GM12878 (cell line): Measurements from ENCODE around the gene KAZN. TPM values are rescaled to one million over a fixed set of nuclear protein-coding genes. Genes with fewer than 3 reads are reported as not detected.

Source experiments
- ATAC-seq: fragments of 200-7000 bp; cut with Tn5 transposase; 3 replicates; pipeline ENCODE4 v1.9.1; 2020; ENCODE audit warnings: mild to moderate bottlenecking, moderate library complexity
- BruUV-seq: library from RNA; stranded (reverse); fragments of 400-500 nt; replicated peaks from 2 replicates; lab custom pipeline; 2021; lab: Mats Ljungman, UMichigan
- CTCF ChIA-PET: fragments of 300-600 bp; sonication (Branson Sonifier 250); formaldehyde crosslinking; extraction: SDS; loops from one replicate; lab custom pipeline; 2021; ENCODE audit warnings: inconsistent platforms; lab: Yijun Ruan, JAX
- POLR2A ChIA-PET: fragments of 350-600 bp; formaldehyde crosslinking; extraction: SDS; loops from one replicate; lab custom pipeline; 2021; ENCODE audit warnings: inconsistent platforms; lab: Charles Lee
- RAD21 ChIA-PET: fragments of 300-600 bp; sonication (Branson Sonifier 250); formaldehyde crosslinking; loops from one replicate; lab custom pipeline; 2023; ENCODE audit warnings: antibody characterized with exemption; ENCODE audit not compliant: unreplicated experiment; lab: Charles Lee
- SMC1A ChIA-PET: fragments of 300-600 bp; sonication (Branson Sonifier 250); formaldehyde crosslinking; loops from one replicate; lab custom pipeline; 2023; ENCODE audit not compliant: unreplicated experiment, uncharacterized antibody; lab: Charles Lee
- DNase-seq: peaks from one replicate; pipeline ENCODE4 v3.0.0-alpha.2; 2011; ENCODE audit warnings: low read depth, low spot score
- FAIRE-seq: peaks from 3 replicates; lab custom pipeline; 2011; peaks lifted over from hg19 to GRCh38; lab: Jason Lieb, UNC
- H2AFZ ChIP-seq: 2 replicates; pipeline ENCODE4 v1.6.0; 2011; ENCODE audit warnings: low read depth, low read length, control low read depth; ENCODE audit not compliant: control insufficient read depth
- H3K27ac ChIP-seq: 2 replicates; pipeline ENCODE4 v1.5.1; 2011; ENCODE audit warnings: control low read depth; ENCODE audit not compliant: control insufficient read depth, insufficient read depth
- H3K27me3 ChIP-seq, 2 experiments: replicated peaks in 1 of 2; 2 replicates each; pipeline versions ENCODE4 v1.6.0 to v1.6.1; 2011; ENCODE audit warnings: low read length in 1 of 2; ENCODE audit not compliant: control insufficient read depth in 2 of 2, insufficient read depth in 2 of 2
- H3K36me3 ChIP-seq, 2 experiments: 2 replicates each; pipeline ENCODE4 v1.5.1; 2011; ENCODE audit warnings: low read length in 1 of 2; ENCODE audit not compliant: control insufficient read depth in 2 of 2, insufficient read depth in 2 of 2
- H3K4me1 ChIP-seq: 2 replicates; pipeline ENCODE4 v1.6.1; 2011; ENCODE audit warnings: mild to moderate bottlenecking, low read length, moderate library complexity, mixed read lengths; ENCODE audit not compliant: control insufficient read depth, insufficient read depth
- H3K4me2 ChIP-seq: 2 replicates; pipeline ENCODE4 v1.6.0; 2011; ENCODE audit warnings: control low read depth; ENCODE audit not compliant: control insufficient read depth, insufficient read depth
- H3K4me3 ChIP-seq: fragments of 200-600 bp; sonication (generic); 2 replicates; pipeline ENCODE4 v1.5.1; 2016
- H3K79me2 ChIP-seq: 2 replicates; pipeline ENCODE4 v1.6.0; 2011; ENCODE audit warnings: low read length; ENCODE audit not compliant: control insufficient read depth, insufficient read depth
- H3K9ac ChIP-seq: 2 replicates; pipeline ENCODE4 v1.8.0; 2011; ENCODE audit warnings: low read length, control low read depth, mixed read lengths; ENCODE audit not compliant: control insufficient read depth, insufficient read depth
- H3K9me3 ChIP-seq: replicated peaks from 3 replicates; pipeline ENCODE4 v1.5.1; 2011; ENCODE audit warnings: mild to moderate bottlenecking, low read length; ENCODE audit not compliant: control insufficient read depth, insufficient read depth
- H4K20me1 ChIP-seq: 2 replicates; pipeline ENCODE4 v1.6.0; 2011; ENCODE audit not compliant: control insufficient read depth, insufficient read depth
- CEBPB ChIP-seq, 2 experiments: fragments of 150-350 bp in 1 of 2; IDR thresholded peaks; 2 replicates each; pipeline ENCODE4 v1.6.1; 2012 to 2014; ENCODE audit warnings: low read depth in 2 of 2, low read length in 2 of 2, borderline replicate concordance in 1 of 2, inconsistent platforms in 1 of 2
- DPF2 ChIP-seq: fragments of 450-650 bp; IDR thresholded peaks from 2 replicates; pipeline ENCODE4 v1.6.1; 2017; ENCODE audit warnings: mild to moderate bottlenecking
- EP300 ChIP-seq, 2 experiments: fragments of 150-350 bp in 1 of 2; IDR thresholded peaks; 2 replicates each; pipeline ENCODE4 v1.6.1; 2011 to 2012; ENCODE audit warnings: low read depth in 2 of 2, low read length in 2 of 2, borderline replicate concordance in 1 of 2, improper control_type of control experiment in 1 of 2, inconsistent platforms in 1 of 2; ENCODE audit not compliant: control insufficient read depth in 1 of 2
- FOXM1 ChIP-seq: IDR thresholded peaks from 2 replicates; pipeline ENCODE4 v1.6.1; 2012; ENCODE audit warnings: low read depth, mild to moderate bottlenecking, inconsistent platforms, low read length, moderate library complexity
- HDAC6 ChIP-seq: fragments of 200-600 bp; sonication (generic); IDR thresholded peaks from one replicate; pipeline ENCODE4 v1.8.0; 2017; ENCODE audit warnings: antibody characterized with exemption; ENCODE audit not compliant: unreplicated experiment
- MEF2A ChIP-seq: IDR thresholded peaks from 2 replicates; pipeline ENCODE4 v1.6.1; 2011; ENCODE audit warnings: low read depth, mild to moderate bottlenecking, low read length, moderate library complexity; ENCODE audit not compliant: insufficient read depth
- NBN ChIP-seq: fragments of 450-650 bp; IDR thresholded peaks from 2 replicates; pipeline ENCODE4 v1.6.1; 2016
- POLR2AphosphoS2 ChIP-seq: IDR thresholded peaks from 2 replicates; pipeline ENCODE4 v1.6.1; 2011; ENCODE audit warnings: low read depth, mild to moderate bottlenecking, low read length, improper control_type of control experiment, moderate library complexity
- RBBP5 ChIP-seq: fragments of 200-600 bp; sonication (generic); conservative IDR thresholded peaks from 2 replicates; pipeline ENCODE4 v1.6.1; 2016
- SMAD5 ChIP-seq: IDR thresholded peaks from 2 replicates; pipeline ENCODE4 v1.6.1; 2016; ENCODE audit warnings: antibody characterized with exemption, low read depth
- TCF12 ChIP-seq: IDR thresholded peaks from 2 replicates; pipeline ENCODE4 v1.6.1; 2011; ENCODE audit warnings: low read depth, mild to moderate bottlenecking, low read length
- ZNF207 ChIP-seq: fragments of 450-650 bp; IDR thresholded peaks from 2 replicates; pipeline ENCODE4 v1.6.1; 2014; ENCODE audit warnings: antibody characterized with exemption, mild to moderate bottlenecking, borderline replicate concordance
- WGBS: methylation state at CpG from one replicate; pipeline ENCODE4 v1.1.6; 2016; ENCODE audit warnings: low lambda C conversion rate; ENCODE audit not compliant: insufficient replicate concordance, insufficient coverage; ENCODE audit errors: missing lambda C conversion rate; 5-methylcytosine and 5-hydroxymethylcytosine counted together
- in situ Hi-C: fragments of 300-500 bp; cut with MboI; formaldehyde crosslinking; loops from 9 replicates; pipeline ENCODE4 v1.14.3; 2018; ENCODE audit warnings: mixed read lengths
- intact Hi-C: fragments of 100-400 bp; cut with micrococcal nuclease; formaldehyde crosslinking; loops from one replicate; pipeline ENCODE4 v1.14.2; 2022; ENCODE audit not compliant: unreplicated experiment
- polyA plus RNA-seq, 11 experiments: library from polyadenylated mRNA; depleted of rRNA in 4 of 11; unstranded in 6 of 11; stranded (reverse) in 5 of 11; fragments of >200 nt; fragmentation: Nextera tagmentation in 4 of 11; fragmentation: Illumina TruSeq in 1 of 11; extraction: Ambion mirVana in 4 of 11; extraction: Trizol in 1 of 11; gene quantifications; 1 replicate in 1 of 11; 2 replicates in 10 of 11; pipeline versions ENCODE4 v1.2.1 to v1.2.3, GENCODE V29; 2011 to 2016; ENCODE audit warnings: inconsistent platforms in 2 of 11, missing spikeins in 2 of 11, low read depth in 1 of 11
- total RNA-seq, 4 experiments: library from RNA; depleted of rRNA in 3 of 4; stranded (reverse); fragments of >200 nt in 3 of 4; fragmentation: Illumina TruSeq in 1 of 4; extraction: Trizol in 1 of 4; gene quantifications; 2 replicates each; pipeline versions ENCODE4 v1.2.1 to v1.2.3, GENCODE V29; 2013 to 2021
- TF ChIP-seq, protein P1 (sequence below): fragments of 450-650 bp; IDR thresholded peaks from 2 replicates; pipeline ENCODE4 v1.6.1; 2017; ENCODE audit warnings: mild to moderate bottlenecking, moderate library complexity

Gene KAZN
- total and polyA plus RNA-seq, 10 of the 15 experiments (the other 5 are each of a cell fraction or from before 2014, with no cell fraction given) = 0.72 to 4.0 (median 1.2) TPM

DNA sequence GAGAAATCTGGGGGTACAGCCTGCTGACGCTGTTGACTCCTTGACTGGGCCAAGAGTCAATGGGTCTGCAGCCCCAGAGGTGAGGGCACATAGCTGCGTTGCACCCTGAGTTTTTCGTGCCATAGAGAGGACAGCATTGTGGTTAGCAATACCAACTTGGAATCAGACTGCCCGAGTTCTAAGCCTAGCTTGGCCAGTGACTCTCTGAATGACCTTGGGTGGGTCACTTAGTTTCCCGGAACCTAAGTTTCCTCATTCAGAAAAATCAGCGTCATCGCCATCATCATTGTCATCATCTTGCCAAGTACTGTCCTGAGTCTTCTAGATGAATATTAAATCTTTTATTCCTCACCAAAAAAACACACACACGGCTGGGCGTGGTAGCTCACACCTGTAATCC, 403.8 kb downstream of the KAZN start:
- WGBS = 31% methylated on average over 9 of the region's 9 CpGs
- SMC1A ChIA-PET = no interaction called here
- no TSS peak for BruUV-seq
- ATAC-seq = no peak
- intact Hi-C loops = no loop called here
- no peak for DNase-seq
- RAD21 ChIA-PET = no interaction called here
- H3K79me2 ChIP-seq = no peaks in the 10 kb centered on the region
- POLR2A ChIA-PET = interaction anchor here (0.6 kb wide), 1 partner anchor 391 kb away, joined by 3 read pairs; no protein-coding TSS in a partner anchor
- no peaks in the 10 kb centered on the region for H3K27me3 ChIP-seq
- no peak overlapping the region for H2AFZ ChIP-seq
- no peaks in the 10 kb centered on the region for H3K9me3 ChIP-seq
- FAIRE-seq = no peak
- no peak overlapping the region for H3K9ac ChIP-seq
- in situ Hi-C loops = no loop called here
- no peak overlapping the region for H3K4me2 ChIP-seq
- TF ChIP-seq RBBP5 (no peak), TCF12 (no peak), SMAD5 (no peak), ZNF207 (no peak), DPF2 (no peak), CEBPB (IDR thresholded peaks at IDR 0.05; ENCODE audit: borderline replicate concordance in 1 of 2, low read depth in 2 of 2, low read length in 2 of 2) (no peak), EP300 (IDR thresholded peaks at IDR 0.05; ENCODE audit: borderline replicate concordance in 1 of 2, control insufficient read depth in 1 of 2, low read depth in 2 of 2, low read length in 2 of 2) (no peak), HDAC6 (no peak), POLR2AphosphoS2 (no peak), NBN (no peak), FOXM1 (no peak), MEF2A (no peak)
- TF ChIP-seq, protein P1, sequence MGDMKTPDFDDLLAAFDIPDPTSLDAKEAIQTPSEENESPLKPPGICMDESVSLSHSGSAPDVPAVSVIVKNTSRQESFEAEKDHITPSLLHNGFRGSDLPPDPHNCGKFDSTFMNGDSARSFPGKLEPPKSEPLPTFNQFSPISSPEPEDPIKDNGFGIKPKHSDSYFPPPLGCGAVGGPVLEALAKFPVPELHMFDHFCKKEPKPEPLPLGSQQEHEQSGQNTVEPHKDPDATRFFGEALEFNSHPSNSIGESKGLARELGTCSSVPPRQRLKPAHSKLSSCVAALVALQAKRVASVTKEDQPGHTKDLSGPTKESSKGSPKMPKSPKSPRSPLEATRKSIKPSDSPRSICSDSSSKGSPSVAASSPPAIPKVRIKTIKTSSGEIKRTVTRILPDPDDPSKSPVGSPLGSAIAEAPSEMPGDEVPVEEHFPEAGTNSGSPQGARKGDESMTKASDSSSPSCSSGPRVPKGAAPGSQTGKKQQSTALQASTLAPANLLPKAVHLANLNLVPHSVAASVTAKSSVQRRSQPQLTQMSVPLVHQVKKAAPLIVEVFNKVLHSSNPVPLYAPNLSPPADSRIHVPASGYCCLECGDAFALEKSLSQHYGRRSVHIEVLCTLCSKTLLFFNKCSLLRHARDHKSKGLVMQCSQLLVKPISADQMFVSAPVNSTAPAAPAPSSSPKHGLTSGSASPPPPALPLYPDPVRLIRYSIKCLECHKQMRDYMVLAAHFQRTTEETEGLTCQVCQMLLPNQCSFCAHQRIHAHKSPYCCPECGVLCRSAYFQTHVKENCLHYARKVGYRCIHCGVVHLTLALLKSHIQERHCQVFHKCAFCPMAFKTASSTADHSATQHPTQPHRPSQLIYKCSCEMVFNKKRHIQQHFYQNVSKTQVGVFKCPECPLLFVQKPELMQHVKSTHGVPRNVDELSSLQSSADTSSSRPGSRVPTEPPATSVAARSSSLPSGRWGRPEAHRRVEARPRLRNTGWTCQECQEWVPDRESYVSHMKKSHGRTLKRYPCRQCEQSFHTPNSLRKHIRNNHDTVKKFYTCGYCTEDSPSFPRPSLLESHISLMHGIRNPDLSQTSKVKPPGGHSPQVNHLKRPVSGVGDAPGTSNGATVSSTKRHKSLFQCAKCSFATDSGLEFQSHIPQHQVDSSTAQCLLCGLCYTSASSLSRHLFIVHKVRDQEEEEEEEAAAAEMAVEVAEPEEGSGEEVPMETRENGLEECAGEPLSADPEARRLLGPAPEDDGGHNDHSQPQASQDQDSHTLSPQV = no peak
- no peaks in the 10 kb centered on the region for H3K4me1 ChIP-seq
- H4K20me1 ChIP-seq = no peaks in the 10 kb centered on the region
- H3K36me3 ChIP-seq = no peaks in the 10 kb centered on the region
- CTCF ChIA-PET = interaction anchor here (1.3 kb wide), 1 partner anchor 25 kb away, joined by 6 read pairs; no protein-coding TSS in a partner anchor
- H3K4me3 ChIP-seq = no peak overlapping the region
- H3K27ac ChIP-seq = no peak overlapping the region
